Measurements from ENCODE around the gene ADORA2A.

ADORA2A gene

GRCh38 chr22:24418786-24419474 lies 8.5 kb upstream of the ADORA2A start:
- no peaks in the 10 kb centered on the region for H3K27me3 ChIP-seq (ENCODE audit: insufficient read depth, poor library complexity, severe bottlenecking)
- no peak for TF ChIP-seq CTCF (IDR thresholded peaks at IDR 0.05; ENCODE audit: insufficient read depth, low read length)
- no peak for DNase-seq (ENCODE audit: low read depth in 1 of 2, low spot score in 1 of 2)
- H3K4me3 ChIP-seq (replicated peaks; ENCODE audit: insufficient read depth, low read length): no peak overlapping the region
- no peak overlapping the region for H3K27ac ChIP-seq (replicated peaks)

- no peaks in the 10 kb centered on the region for H3K27me3 ChIP-seq (ENCODE audit: insufficient read depth, poor library complexity, severe bottlenecking)
- no peak overlapping the region for H3K4me3 ChIP-seq (replicated peaks; ENCODE audit: insufficient read depth, low read length)
- TF ChIP-seq REST (IDR thresholded peaks at IDR 0.05; ENCODE audit: insufficient replicate concordance, low read depth): no peak
- no peak for DNase-seq (ENCODE audit: low read depth in 1 of 2, low spot score in 1 of 2)
- H3K27ac ChIP-seq (replicated peaks): no peak overlapping the region
Measured at GRCh38 chr22:24419475-24419850, 7.9 kb upstream of the ADORA2A start.

GRCh38 chr22:24420072-24420976 lies 7.1 kb upstream of the ADORA2A start:
- no peak overlapping the region for H3K27ac ChIP-seq (replicated peaks)
- H3K4me3 ChIP-seq (replicated peaks; ENCODE audit: insufficient read depth, low read length): no peak overlapping the region
- H3K27me3 ChIP-seq (ENCODE audit: insufficient read depth, poor library complexity, severe bottlenecking): no peaks in the 10 kb centered on the region
- no peak for TF ChIP-seq REST (IDR thresholded peaks at IDR 0.05; ENCODE audit: insufficient replicate concordance, low read depth)
- TF ChIP-seq GABPA (IDR thresholded peaks at IDR 0.05; ENCODE audit: low read depth): no peak
- no peak for TF ChIP-seq POLR2AphosphoS5 (IDR thresholded peaks at IDR 0.05; ENCODE audit: low read depth)
- TF ChIP-seq CTCF (IDR thresholded peaks at IDR 0.05; ENCODE audit: insufficient read depth, low read length): no peak
- TF ChIP-seq SPI1 (IDR thresholded peaks at IDR 0.05; ENCODE audit: borderline replicate concordance, low read depth): no peak
- no peak for DNase-seq (ENCODE audit: low read depth in 1 of 2, low spot score in 1 of 2)

- Histone ChIP-seq H3K27me3 (ENCODE audit: insufficient read depth, poor library complexity, severe bottlenecking) (no peaks in the 10 kb centered on the region), H3K27ac (replicated peaks) (no peak overlapping the region), H3K4me3 (replicated peaks; ENCODE audit: insufficient read depth, low read length) (no peak overlapping the region)
- no peak for DNase-seq (ENCODE audit: low read depth in 1 of 2, low spot score in 1 of 2)
- TF ChIP-seq GABPA (IDR thresholded peaks at IDR 0.05; ENCODE audit: low read depth) (no peak), CTCF (IDR thresholded peaks at IDR 0.05; ENCODE audit: insufficient read depth, low read length) (no peak), POLR2AphosphoS5 (IDR thresholded peaks at IDR 0.05; ENCODE audit: low read depth) (no peak), REST (IDR thresholded peaks at IDR 0.05; ENCODE audit: insufficient replicate concordance, low read depth) (no peak), SPI1 (IDR thresholded peaks at IDR 0.05; ENCODE audit: borderline replicate concordance, low read depth) (no peak)
Measured at GRCh38 chr22:24420977-24421343, 6.4 kb upstream of the ADORA2A start.

Measured in HL-60 (cell line).